ENCODE measurements around the gene DNER. TPM values are rescaled to one million over a fixed set of nuclear protein-coding genes. Genes with fewer than 3 reads are reported as not detected.
"Not testable (repeated sequence)": the region's sequence is repeated elsewhere in the genome, so short reads cannot be mapped to it uniquely, and the experiment has no call there.

Gene DNER
- total RNA-seq, 1 donor from 2014 or later, result not detected

DNA sequence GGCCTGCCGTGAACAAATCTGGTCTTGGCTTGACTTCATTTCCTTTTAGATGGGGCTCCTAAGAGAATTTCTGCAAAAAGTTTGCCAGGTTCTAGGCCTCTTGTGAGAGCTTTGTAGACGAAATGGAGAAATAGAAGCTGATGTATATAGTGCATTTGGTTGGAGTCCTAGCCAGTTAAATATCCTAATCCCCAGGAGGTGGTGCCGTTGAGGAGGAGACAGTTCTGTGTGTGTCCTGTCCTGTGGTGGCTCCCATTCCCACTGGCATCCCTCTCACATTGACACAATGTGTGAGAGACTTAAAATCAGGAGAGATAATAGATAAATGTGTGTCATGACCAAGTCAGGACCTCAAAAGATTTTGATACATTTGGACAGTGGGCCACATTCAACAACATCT lies 34.6 kb upstream of the DNER start:
- ChIA-PET POLR2A (no interaction called here), CTCF (no interaction called here)
- Mint-ChIP-seq H3K27me3 (no peaks in the 10 kb centered on the region), H3K27ac (no peak overlapping the region), H3K9me3 (no peaks in the 10 kb centered on the region), H3K36me3 (ENCODE audit: low read depth) (no peaks in the 10 kb centered on the region), H3K4me1 (peaks cover 3% of the 10 kb centered on the region), H3K4me3 (no peak overlapping the region)
- ATAC-seq (ENCODE audit: low read depth) (no peak), DNase-seq (no peak)
- TF ChIP-seq, protein P1, sequence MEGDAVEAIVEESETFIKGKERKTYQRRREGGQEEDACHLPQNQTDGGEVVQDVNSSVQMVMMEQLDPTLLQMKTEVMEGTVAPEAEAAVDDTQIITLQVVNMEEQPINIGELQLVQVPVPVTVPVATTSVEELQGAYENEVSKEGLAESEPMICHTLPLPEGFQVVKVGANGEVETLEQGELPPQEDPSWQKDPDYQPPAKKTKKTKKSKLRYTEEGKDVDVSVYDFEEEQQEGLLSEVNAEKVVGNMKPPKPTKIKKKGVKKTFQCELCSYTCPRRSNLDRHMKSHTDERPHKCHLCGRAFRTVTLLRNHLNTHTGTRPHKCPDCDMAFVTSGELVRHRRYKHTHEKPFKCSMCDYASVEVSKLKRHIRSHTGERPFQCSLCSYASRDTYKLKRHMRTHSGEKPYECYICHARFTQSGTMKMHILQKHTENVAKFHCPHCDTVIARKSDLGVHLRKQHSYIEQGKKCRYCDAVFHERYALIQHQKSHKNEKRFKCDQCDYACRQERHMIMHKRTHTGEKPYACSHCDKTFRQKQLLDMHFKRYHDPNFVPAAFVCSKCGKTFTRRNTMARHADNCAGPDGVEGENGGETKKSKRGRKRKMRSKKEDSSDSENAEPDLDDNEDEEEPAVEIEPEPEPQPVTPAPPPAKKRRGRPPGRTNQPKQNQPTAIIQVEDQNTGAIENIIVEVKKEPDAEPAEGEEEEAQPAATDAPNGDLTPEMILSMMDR (IDR thresholded peaks at IDR 0.05), result no peak
- intact Hi-C loops (cut with micrococcal nuclease), result no loop called here

DNA sequence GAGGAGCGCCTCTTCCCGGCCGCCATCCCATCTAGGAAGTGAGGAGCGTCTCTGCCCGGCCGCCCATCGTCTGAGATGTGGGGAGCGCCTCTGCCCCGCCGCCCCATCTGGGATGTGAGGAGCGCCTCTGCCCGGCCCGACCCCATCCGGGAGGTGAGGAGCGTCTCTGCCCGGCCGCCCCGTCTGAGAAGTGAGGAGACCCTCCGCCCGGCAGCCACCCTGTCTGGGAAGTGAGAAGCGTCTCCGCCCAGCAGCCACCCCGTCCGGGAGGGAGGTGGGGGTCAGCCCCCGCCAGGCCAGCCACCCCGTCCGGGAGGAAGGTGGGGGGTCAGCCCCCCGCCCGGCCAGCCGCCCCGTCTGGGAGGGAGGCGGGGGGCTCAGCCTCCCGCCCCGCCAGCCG lies 28.3 kb upstream of the DNER start:
- H3K27me3 Mint-ChIP-seq; H3K4me1 Mint-ChIP-seq; H3K36me3 Mint-ChIP-seq (ENCODE audit: low read depth); H3K4me3 Mint-ChIP-seq; CTCF ChIA-PET; ATAC-seq (ENCODE audit: low read depth); intact Hi-C loops (cut with micrococcal nuclease); DNase-seq; H3K27ac Mint-ChIP-seq; POLR2A ChIA-PET: not testable (repeated sequence)
- H3K9me3 Mint-ChIP-seq, result peaks cover 15% of the 10 kb centered on the region

DNA sequence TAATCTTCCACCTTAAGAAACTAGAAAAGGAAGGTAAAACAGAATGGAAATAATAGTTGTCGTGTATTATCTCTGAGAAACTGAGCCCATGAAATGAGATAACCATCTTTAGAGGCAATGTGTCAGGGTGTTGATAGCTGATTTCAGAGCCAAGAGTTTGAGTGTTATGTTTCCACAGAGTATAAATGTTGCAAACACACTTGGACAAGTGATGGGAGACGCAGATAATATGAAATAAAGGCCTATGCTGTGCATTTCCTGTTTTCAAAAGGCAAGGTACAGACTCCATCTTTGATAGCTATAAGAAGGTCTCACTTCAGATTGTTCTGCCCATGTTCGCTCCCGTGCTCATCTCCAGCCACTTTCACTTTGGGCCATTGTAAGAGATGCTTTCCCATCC lies 25.9 kb upstream of the DNER start:
- no peaks in the 10 kb centered on the region for H3K4me1 Mint-ChIP-seq
- no peak for DNase-seq
- ChIA-PET POLR2A (no interaction called here), CTCF (no interaction called here)
- no peak overlapping the region for H3K27ac Mint-ChIP-seq
- intact Hi-C loops (cut with micrococcal nuclease), result no loop called here
- no peak for ATAC-seq (ENCODE audit: low read depth)
- H3K36me3 Mint-ChIP-seq (ENCODE audit: low read depth), result no peaks in the 10 kb centered on the region
- no peaks in the 10 kb centered on the region for H3K27me3 Mint-ChIP-seq
- H3K4me3 Mint-ChIP-seq, result no peak overlapping the region
- TF ChIP-seq, protein P1 (IDR thresholded peaks at IDR 0.05), result no peak
- peaks cover 24% of the 10 kb centered on the region for H3K9me3 Mint-ChIP-seq

DNA sequence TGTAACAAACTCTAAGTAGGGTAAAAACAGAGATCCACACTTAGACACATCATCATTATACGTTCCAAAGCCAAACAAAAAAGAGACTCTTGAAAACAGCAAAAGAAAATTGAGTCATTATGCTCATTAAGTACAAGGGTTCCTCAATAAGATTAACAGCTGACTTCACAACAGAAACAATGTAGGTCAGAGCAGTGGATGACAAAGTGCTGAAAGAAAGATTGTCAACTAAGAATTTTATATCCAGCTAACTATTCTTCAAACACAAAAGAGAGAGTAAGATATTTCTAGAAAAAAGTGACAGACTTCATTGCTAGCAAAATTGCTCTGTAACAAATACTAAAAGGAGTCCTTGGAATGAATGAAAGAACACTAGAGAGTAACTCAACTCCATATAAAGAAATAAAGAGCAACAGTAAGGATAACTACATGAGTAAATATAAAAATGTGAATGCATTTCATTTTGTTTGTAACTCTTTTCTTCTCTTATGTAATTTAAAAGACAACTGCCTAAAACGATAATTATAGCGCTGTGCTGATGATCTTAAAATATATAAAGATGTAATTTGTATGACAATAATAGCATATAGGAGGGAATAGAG lies 23.8 kb upstream of the DNER start:
- H3K4me1 Mint-ChIP-seq, result no peaks in the 10 kb centered on the region
- no peak overlapping the region for H3K27ac Mint-ChIP-seq
- DNase-seq (no peak), ATAC-seq (ENCODE audit: low read depth) (no peak)
- TF ChIP-seq, protein P1 (IDR thresholded peaks at IDR 0.05), result no peak
- H3K4me3 Mint-ChIP-seq, result no peak overlapping the region
- intact Hi-C loops (cut with micrococcal nuclease), result no loop called here
- POLR2A ChIA-PET, result no interaction called here
- H3K9me3 Mint-ChIP-seq, result peaks cover 24% of the 10 kb centered on the region
- H3K36me3 Mint-ChIP-seq (ENCODE audit: low read depth), result no peaks in the 10 kb centered on the region
- H3K27me3 Mint-ChIP-seq, result peaks cover 2% of the 10 kb centered on the region
- CTCF ChIA-PET, result no interaction called here

DNA sequence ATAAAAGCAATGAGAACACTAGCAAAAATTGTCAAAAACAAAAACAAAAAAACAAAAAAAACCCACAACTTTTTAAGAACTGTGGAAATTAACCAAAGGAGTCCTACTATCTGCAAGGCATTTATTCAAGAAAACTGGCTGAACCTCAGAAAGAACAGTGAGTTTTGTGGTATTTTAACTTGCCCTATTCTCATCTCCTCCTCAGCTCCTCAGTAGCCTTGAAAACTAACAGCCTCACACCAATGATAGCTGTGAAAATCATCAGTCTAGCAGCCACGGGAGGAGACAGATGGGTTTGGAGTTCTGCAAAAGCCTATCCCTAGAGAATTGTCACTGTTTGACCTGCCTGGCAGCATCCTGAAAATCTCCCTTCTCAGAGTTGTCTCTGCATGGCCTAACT lies 20.1 kb upstream of the DNER start:
- Mint-ChIP-seq H3K27me3 (peaks cover 2% of the 10 kb centered on the region), H3K9me3 (peaks cover 24% of the 10 kb centered on the region), H3K4me3 (no peak overlapping the region), H3K4me1 (no peaks in the 10 kb centered on the region), H3K36me3 (ENCODE audit: low read depth) (no peaks in the 10 kb centered on the region), H3K27ac (no peak overlapping the region)
- no peak for ATAC-seq (ENCODE audit: low read depth)
- no peak for DNase-seq
- POLR2A ChIA-PET, result no interaction called here
- TF ChIP-seq, protein P1 (IDR thresholded peaks at IDR 0.05), result no peak
- CTCF ChIA-PET, result no interaction called here
- intact Hi-C loops (cut with micrococcal nuclease), result no loop called here

DNA sequence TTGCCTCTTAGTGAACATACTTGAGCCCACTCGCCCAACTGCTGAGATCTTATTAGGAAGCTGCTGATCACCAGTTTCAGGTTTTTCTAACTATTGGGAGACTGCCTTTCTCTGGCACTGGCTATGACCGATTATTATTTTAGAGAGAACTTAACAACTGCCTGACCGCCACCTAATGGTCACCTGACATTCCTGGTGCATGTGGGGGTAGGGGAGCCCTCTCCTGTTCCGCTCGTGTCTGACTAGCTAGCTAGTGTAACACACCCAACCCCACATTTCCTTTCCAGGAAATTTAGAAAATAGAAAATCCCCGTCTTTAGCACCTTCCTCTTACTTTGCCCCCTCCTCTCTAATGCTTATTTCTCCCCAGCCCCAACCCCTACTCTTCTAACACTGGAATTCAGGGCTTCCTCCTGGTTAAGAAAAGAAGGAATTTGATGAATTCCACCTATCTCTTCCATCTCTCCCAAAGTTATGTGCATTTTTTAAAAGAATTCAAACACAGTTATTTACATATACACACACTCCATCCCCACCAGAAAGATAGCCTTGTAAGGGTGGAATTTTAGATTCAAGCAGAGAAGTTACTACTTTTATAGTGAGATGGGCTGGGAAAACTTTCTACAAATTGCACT lies 19.4 kb upstream of the DNER start:
- no peaks in the 10 kb centered on the region for H3K36me3 Mint-ChIP-seq (ENCODE audit: low read depth)
- no peak overlapping the region for H3K27ac Mint-ChIP-seq
- intact Hi-C loops (cut with micrococcal nuclease), result no loop called here
- CTCF ChIA-PET, result no interaction called here
- POLR2A ChIA-PET, result no interaction called here
- no peaks in the 10 kb centered on the region for H3K4me1 Mint-ChIP-seq
- H3K27me3 Mint-ChIP-seq, result peaks cover 2% of the 10 kb centered on the region
- peaks cover 18% of the 10 kb centered on the region for H3K9me3 Mint-ChIP-seq
- TF ChIP-seq, protein P1 (IDR thresholded peaks at IDR 0.05), result no peak
- DNase-seq, result no peak
- H3K4me3 Mint-ChIP-seq, result no peak overlapping the region
- ATAC-seq (ENCODE audit: low read depth), result no peak
